SK-MEL-5 (cell line): ENCODE measurements around the gene FTSJ1. TPM values are rescaled to one million over a fixed set of nuclear protein-coding genes. Genes with fewer than 3 reads are reported as not detected.
"Not testable (repeated sequence)": the region's sequence is repeated elsewhere in the genome, so short reads cannot be mapped to it uniquely, and the experiment has no call there.

ENCODE experiments used
- DNase-seq: peaks from one replicate; pipeline ENCODE4 v3.0.0-alpha.2; 2016; ENCODE audit warnings: low read depth, low spot score
- in situ Hi-C: cut with HindIII; loops from 2 replicates; pipeline ENCODE4 v1.10.0; 2016; ENCODE audit warnings: low sequenced_read_pairs, high pct_unique_total_duplicates, low pct_unique_long_range_greater_than_20kb
- total RNA-seq: library from RNA; depleted of rRNA; stranded (reverse); fragments of >200 nt; shearing (Covaris generic); gene quantifications from 2 replicates; pipeline ENCODE4 v1.2.3, GENCODE V29; 2014

Gene FTSJ1
- total RNA-seq, 1 experiment from 2014 or later: 39.2 TPM

GRCh38 chrX:48513670-48514069, 37.7 kb downstream of the FTSJ1 start:
- in situ Hi-C loops: no loop called here
- no peak for DNase-seq

GRCh38 chrX:48514126-48514806, 38.3 kb downstream of the FTSJ1 start:
- DNase-seq: no peak
- in situ Hi-C loops: no loop called here

DNA sequence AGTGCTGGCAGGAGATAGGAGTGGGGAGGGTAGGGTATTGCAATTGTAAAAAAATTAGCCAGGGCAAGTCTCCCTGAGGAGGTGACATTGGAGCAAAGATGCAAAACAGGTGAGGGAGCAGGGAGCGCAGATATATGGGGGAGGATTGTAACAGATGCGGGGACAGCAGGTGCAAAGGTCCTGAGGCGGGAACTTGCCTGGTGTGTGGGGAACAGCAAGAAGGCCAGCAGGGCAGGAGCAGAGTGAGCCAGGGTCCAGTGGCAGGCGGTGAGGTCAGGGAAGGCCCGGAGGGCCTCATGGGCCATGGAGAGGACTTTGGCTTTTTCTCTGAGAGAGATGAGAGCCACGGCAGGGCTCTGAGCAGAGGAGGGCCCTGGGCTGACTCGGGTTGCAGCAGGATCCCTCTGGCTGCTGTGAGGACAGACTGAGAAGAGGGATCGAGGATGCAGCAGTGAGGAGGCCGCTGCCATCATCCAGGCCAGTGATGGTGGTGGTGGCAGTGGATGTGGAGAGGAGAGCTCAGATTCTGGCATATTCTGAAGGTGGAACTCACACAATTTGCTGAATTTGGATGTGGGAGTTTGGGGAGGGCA, 39.0 kb downstream of the FTSJ1 start:
- no peak for DNase-seq
- in situ Hi-C loops: no loop called here

DNA sequence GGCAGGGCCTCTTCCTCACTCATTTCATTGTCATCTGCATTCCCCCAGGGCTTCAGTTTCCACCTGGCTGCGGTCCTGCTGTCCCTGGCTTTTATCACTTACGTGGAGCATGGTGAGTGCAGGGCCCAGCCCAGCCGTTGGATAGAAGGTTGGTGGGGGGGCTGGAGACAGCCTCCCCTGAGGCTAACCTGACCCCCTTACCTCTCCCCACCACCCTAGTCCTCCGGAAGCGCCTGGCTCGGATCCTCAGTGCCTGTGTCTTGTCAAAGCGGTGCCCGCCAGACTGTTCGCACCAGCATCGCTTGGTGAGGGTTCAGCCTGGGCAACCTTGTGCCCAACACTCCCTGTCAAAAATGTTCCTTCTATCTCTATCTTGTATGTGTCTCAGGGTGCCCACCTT, 39.8 kb downstream of the FTSJ1 start:
- no peak for DNase-seq
- in situ Hi-C loops: no loop called here

DNA sequence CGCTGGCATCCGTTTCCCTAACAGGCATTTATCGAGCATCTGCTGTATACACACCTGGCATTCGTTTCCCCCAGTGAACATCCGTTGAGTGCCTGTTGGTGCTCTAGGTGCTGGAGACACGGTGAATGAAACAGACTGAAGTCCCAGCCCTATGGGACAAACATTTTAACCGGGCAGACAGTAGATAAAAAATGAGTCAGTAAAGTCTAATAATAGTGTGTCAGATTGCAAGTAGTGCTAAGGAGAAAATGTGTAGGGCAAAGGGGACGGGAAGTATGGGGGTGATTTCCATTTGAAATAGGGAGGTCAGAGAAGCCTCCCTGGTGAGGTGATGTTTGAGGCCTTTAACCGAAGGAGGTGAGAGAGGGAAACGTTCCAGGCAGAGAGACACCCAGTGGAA, 40.3 kb downstream of the FTSJ1 start:
- no peak for DNase-seq
- in situ Hi-C loops: no loop called here

- in situ Hi-C loops: no loop called here
These were observed 41.0 kb downstream of the FTSJ1 start for GRCh38 chrX:48516987-48517386.

DNA sequence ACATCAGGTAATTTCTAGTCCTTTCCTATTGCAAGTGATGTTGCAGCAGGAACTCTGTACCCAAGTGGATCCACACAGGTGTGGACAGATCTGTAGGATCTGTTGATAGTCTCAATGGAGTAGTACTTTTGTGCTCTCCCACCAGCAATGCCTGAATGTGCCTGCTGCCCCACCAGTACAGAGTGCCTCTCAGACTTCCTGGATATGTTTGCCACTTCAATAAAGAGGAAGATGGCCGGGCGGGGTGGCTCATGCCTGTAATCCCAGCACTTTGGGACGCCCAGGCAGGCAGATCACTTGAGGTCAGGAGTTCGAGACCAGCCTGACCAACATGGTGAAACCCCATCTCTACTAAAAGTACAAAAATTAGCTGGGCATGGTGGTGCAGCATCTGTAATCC, 43.5 kb downstream of the FTSJ1 start:
- in situ Hi-C loops: not testable (repeated sequence)

More at GRCh38 chrX:48516987-48517386, 41.0 kb downstream of the FTSJ1 start:
- DNase-seq: no peak

DNA sequence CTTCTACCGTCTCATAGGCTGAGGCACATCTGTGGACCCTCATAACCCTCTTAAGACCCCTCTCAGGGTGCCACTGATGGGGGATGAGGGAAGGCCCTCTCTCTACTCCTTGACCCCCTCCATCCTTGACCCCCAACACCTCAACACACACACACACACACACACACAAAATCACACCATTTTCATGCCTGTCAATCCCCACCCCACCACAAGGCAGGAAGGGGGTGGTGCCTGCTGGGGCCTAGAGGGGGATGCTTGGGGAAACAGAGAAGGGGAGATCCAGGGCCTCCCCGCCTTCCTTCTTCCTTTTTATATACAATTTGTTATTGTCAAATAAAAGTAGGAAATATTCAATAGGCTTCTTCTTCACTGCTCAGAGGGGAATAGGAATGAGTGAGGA, 44.5 kb downstream of the FTSJ1 start:
- in situ Hi-C loops: no loop called here
- no peak for DNase-seq

More for the DNA sequence above, 43.5 kb downstream of the FTSJ1 start:
- DNase-seq: not testable (repeated sequence)

- in situ Hi-C loops: no loop called here
- peak; percentile 43 for DNase-seq
These were observed 45.0 kb downstream of the FTSJ1 start for GRCh38 chrX:48520976-48521352.

DNA sequence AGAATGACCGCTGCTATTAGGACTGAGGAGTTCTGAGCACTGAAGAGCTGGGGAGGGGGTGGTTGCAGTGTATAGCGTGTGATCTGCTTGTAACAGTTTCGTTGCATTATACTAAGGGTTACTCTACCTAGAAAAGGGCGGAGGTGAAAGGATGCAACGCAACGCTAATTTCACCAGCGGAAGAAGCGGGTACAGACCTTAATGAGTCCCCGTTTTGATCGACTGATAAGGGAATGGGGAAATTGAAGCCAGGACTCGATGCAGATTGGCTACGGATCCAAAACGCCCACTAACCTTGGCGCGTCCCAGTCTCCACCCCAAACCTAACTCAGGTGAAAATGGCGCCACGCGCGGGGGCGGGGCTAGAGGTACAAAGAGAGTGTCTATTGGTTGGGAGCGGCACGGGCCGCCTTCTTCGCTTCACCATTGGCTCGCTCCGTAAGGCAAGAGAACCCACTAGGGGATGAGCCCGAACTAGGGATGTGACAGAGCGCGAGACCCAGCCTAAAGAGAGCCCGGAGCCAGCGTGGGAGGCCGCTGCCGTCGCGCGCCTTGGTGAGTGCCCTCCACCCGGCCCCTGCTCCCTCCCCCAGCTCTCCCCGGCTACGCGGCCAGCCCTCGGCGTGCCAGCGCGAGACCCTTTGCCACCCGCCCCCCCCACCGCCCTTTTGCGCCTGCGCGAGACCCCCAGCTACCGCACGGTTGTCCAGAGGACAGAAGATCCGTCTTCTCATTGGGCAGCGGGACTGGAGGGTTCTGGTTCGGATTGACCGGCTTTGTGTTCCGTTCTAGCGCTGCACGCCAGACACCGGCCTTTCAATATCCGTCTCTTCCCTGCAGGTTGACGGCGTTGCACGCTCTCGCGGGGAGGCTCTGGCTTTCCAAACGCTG, 45.6 kb downstream of the FTSJ1 start, which contains the start of gene EBP:
Gene EBP, plus strand, starts transcription at position 456 of the 891 bp plus-strand sequence. CDS start 1,964 bp downstream, outside the sequence.
- peak; percentile 92 for DNase-seq
- in situ Hi-C loops: no loop called here

DNA sequence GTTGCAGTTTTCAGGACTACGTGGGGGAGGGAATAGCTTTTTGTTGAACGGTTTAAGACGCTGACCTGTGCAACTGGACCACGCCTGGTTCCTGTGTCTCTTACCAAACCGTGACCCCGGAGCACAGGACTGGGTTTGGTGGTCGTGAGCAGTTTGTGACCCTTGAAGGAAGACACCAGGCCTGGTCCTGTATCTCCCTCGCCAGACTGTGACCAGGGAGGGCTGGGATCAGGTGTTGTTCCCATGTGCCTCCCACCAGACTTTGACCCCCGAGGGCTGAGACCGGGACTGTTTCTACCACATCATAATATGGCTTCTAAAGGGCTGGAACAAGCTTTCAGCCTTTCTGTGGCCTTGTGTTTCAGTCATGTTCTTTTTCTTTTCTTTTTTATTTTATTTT, 46.3 kb downstream of the FTSJ1 start:
- DNase-seq: no peak
- in situ Hi-C loops: no loop called here

DNA sequence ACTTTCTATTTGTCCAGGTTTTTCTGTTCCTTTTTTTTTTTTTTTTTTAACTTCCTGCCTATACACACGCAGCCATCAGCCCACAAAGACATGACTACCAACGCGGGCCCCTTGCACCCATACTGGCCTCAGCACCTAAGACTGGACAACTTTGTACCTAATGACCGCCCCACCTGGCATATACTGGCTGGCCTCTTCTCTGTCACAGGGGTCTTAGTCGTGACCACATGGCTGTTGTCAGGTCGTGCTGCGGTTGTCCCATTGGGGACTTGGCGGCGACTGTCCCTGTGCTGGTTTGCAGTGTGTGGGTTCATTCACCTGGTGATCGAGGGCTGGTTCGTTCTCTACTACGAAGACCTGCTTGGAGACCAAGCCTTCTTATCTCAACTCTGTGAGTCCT, 47.7 kb downstream of the FTSJ1 start:
- no peak for DNase-seq
- in situ Hi-C loops: no loop called here

GRCh38 chrX:48525853-48526252, 49.9 kb downstream of the FTSJ1 start:
- in situ Hi-C loops, DNase-seq: not testable (repeated sequence)

DNA sequence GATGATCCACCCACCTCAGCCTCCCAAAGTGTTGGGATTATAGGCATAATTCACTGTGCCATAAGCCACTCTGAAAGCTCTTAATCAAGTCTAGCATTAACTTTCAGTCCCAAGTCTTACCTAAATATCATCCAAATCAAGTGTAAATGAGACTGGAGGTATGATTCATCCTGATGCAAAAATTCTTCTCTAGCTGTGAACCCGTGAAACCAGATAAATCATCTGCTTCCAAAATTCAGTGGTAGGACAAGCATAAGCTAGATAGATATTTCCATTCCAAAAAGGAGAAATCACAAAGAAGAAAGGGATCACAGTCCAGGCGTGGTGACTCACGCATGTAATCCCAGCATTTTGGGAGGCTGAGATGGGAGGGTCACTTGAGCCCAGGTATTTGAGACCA, 54.7 kb downstream of the FTSJ1 start:
- no peak for DNase-seq
- in situ Hi-C loops: no loop called here

- DNase-seq: peak; percentile 13
- in situ Hi-C loops: no loop called here
These were observed 55.5 kb downstream of the FTSJ1 start for GRCh38 chrX:48531358-48531959.

DNA sequence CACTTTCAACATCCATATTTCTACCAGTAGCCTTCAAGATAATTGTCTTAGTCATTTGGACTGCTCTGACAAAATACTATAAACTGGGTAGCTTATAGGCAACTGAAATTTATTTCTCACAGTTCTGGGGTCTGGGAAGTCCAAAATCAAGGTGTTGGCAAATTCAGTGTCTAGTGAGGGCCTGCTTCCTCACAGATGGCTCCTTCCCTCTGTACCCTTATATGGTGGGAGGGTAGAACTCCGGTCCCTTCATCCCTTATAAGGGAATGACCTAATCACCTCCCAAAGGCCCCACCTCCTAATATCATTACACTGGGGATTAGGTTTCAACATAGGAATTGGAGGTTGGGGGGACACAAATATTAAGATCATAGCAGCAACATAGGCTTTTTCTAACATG, 56.2 kb downstream of the FTSJ1 start:
- no peak for DNase-seq
- in situ Hi-C loops: no loop called here

DNA sequence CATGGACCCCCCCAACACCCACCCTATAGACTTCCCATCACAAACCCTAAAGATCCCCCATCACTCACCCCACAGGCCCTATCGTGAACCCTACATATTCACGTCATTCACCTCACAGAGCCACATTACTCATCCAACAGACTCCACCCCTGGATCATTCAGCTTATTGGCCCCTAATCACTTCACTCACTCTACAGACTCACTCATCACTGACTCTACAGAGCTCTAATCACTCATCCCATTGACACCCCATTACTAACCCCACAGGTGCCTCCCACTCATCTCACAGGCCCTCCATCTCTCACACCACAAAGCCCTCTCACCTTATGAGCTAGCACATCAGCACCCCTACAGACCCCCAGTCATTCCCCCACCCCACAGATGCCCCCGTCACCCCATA, 57.2 kb downstream of the FTSJ1 start:
- DNase-seq: no peak

More for the DNA sequence above, 57.2 kb downstream of the FTSJ1 start:
- in situ Hi-C loops: no loop called here
